ENCODE measurements around the gene SNRPD1. TPM values are rescaled to one million over a fixed set of nuclear protein-coding genes. Genes with fewer than 3 reads are reported as not detected.

SNRPD1 gene
- total RNA-seq, 1 donor from 2014 or later: 33.3 TPM

Other genes with a start within 250 kb of the SNRPD1 start
- gene ESCO1, start 11.6 kb upstream of the SNRPD1 start, total RNA-seq: 12.0 and 12.4 TPM in 2 replicates
- 3.1 and 4.3 TPM in 2 replicates for gene ABHD3, start 92.5 kb downstream of the SNRPD1 start, total RNA-seq
- gene MIB1, start 128.5 kb downstream of the SNRPD1 start, total RNA-seq: 23.5 and 26.9 TPM in 2 replicates

Measured in glomerular endothelial cell (primary cell).